GM12878 (cell line): ENCODE data around the gene THADA. TPM values are rescaled to one million over a fixed set of nuclear protein-coding genes. Genes with fewer than 3 reads are reported as not detected.

Experiments
- CHD2 ChIP-seq: IDR thresholded peaks from 2 replicates; pipeline ENCODE4 v1.6.1; 2011; ENCODE audit warnings: low read depth, low read length, improper control_type of control experiment, borderline replicate concordance
- ESRRA ChIP-seq: IDR thresholded peaks from 2 replicates; pipeline ENCODE4 v1.6.1; 2012; ENCODE audit warnings: mild to moderate bottlenecking, low read length, improper control_type of control experiment
- IKZF1 ChIP-seq: fragments of 450-650 bp; conservative IDR thresholded peaks from 2 replicates; pipeline ENCODE4 v1.6.1; 2017; ENCODE audit warnings: antibody characterized with exemption, mild to moderate bottlenecking
- NKRF ChIP-seq: fragments of 450-650 bp; conservative IDR thresholded peaks from 2 replicates; pipeline ENCODE4 v1.6.1; 2017; ENCODE audit warnings: mild to moderate bottlenecking, moderate library complexity
- PKNOX1 ChIP-seq: fragments of 450-650 bp; IDR thresholded peaks from 2 replicates; pipeline ENCODE4 v1.6.1; 2016; ENCODE audit warnings: mild to moderate bottlenecking
- RAD51 ChIP-seq: fragments of 450-650 bp; IDR thresholded peaks from 2 replicates; pipeline ENCODE4 v1.6.1; 2016; ENCODE audit warnings: moderate library complexity, mild to moderate bottlenecking, inconsistent platforms
- STAT1 ChIP-seq: fragments of 450-650 bp; conservative IDR thresholded peaks from 2 replicates; pipeline ENCODE4 v1.6.1; 2014; ENCODE audit warnings: antibody characterized with exemption, mild to moderate bottlenecking
- STAT3 ChIP-seq: IDR thresholded peaks from 2 replicates; pipeline ENCODE4 v1.6.1; 2011; ENCODE audit warnings: low read depth, low read length, improper control_type of control experiment
- TAF1 ChIP-seq: IDR thresholded peaks from 2 replicates; pipeline ENCODE4 v1.6.1; 2011; ENCODE audit warnings: mild to moderate bottlenecking, low read depth, low read length, borderline replicate concordance
- USF2 ChIP-seq: IDR thresholded peaks from 2 replicates; pipeline ENCODE4 v1.6.1; 2011; ENCODE audit warnings: low read depth, low read length, improper control_type of control experiment, borderline replicate concordance
- WRNIP1 ChIP-seq: IDR thresholded peaks from 2 replicates; pipeline ENCODE4 v1.6.1; 2011; ENCODE audit warnings: low read depth, low read length, improper control_type of control experiment, borderline replicate concordance
- ZNF687 ChIP-seq: fragments of 450-650 bp; IDR thresholded peaks from 2 replicates; pipeline ENCODE4 v1.6.1; 2017; ENCODE audit warnings: mild to moderate bottlenecking, moderate library complexity
- polyA plus RNA-seq, 11 experiments: library from polyadenylated mRNA; depleted of rRNA in 4 of 11; unstranded in 6 of 11; stranded (reverse) in 5 of 11; fragments of >200 nt; fragmentation: Nextera tagmentation in 4 of 11; fragmentation: Illumina TruSeq in 1 of 11; extraction: Ambion mirVana in 4 of 11; extraction: Trizol in 1 of 11; gene quantifications; 1 replicate in 1 of 11; 2 replicates in 10 of 11; pipeline versions ENCODE4 v1.2.1 to v1.2.3, GENCODE V29; 2011 to 2016; ENCODE audit warnings: inconsistent platforms in 2 of 11, missing spikeins in 2 of 11, low read depth in 1 of 11
- total RNA-seq, 4 experiments: library from RNA; depleted of rRNA in 3 of 4; stranded (reverse); fragments of >200 nt in 3 of 4; fragmentation: Illumina TruSeq in 1 of 4; extraction: Trizol in 1 of 4; gene quantifications; 2 replicates each; pipeline versions ENCODE4 v1.2.1 to v1.2.3, GENCODE V29; 2013 to 2021
- TF ChIP-seq, protein P1 (sequence below): fragments of 450-650 bp; IDR thresholded peaks from 2 replicates; pipeline ENCODE4 v1.6.1; 2016; ENCODE audit warnings: mild to moderate bottlenecking

The THADA gene
- total and polyA plus RNA-seq, 10 of the 15 experiments (the other 5 are each of a cell fraction or from before 2014, with no cell fraction given), result 14.6 to 33.2 (median 23.2) TPM

GRCh38 chr2:43225788-43226557 lies 369.9 kb downstream of the THADA start (continued):
- TF ChIP-seq, protein P1, sequence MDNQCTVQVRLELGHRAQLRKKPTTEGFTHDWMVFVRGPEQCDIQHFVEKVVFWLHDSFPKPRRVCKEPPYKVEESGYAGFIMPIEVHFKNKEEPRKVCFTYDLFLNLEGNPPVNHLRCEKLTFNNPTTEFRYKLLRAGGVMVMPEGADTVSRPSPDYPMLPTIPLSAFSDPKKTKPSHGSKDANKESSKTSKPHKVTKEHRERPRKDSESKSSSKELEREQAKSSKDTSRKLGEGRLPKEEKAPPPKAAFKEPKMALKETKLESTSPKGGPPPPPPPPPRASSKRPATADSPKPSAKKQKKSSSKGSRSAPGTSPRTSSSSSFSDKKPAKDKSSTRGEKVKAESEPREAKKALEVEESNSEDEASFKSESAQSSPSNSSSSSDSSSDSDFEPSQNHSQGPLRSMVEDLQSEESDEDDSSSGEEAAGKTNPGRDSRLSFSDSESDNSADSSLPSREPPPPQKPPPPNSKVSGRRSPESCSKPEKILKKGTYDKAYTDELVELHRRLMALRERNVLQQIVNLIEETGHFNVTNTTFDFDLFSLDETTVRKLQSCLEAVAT, result peak; percentile 91
- TF ChIP-seq PKNOX1 (no peak), WRNIP1 (no peak), RAD51 (peak; percentile 86), CHD2 (peak; percentile 29; the same call in 1 of the 2 replicates), IKZF1 (peak; percentile 81), ZNF687 (peak; percentile 58; the same call in 1 of the 2 replicates), STAT3 (no peak), ESRRA (no peak), STAT1 (no peak), NKRF (peak; percentile 34), USF2 (peak; percentile 55), TAF1 (peak; percentile 53; the same call in 1 of the 2 replicates)
